Thyroid gland (tissue), 4 donors: ENCODE data around the gene NT5C1B.

Experiments used
- POLR2A ChIP-seq, 2 donors: fragments of 450-650 bp; IDR thresholded peaks; one replicate each; pipeline ENCODE4 v1.6.1; 2017; ENCODE audit warnings: antibody characterized with exemption in 2 of 2, mild to moderate bottlenecking in 2 of 2, moderate library complexity in 1 of 2
- TF ChIP-seq, protein P1 (sequence below), 6 experiments: fragments of 200-600 bp in 3 of 6; fragments of 450-650 bp in 3 of 6; sonication (generic) in 3 of 6; IDR thresholded peaks; one replicate each; pipeline ENCODE4 v1.5.1; 2016 to 2019; ENCODE audit warnings: antibody characterized with exemption in 6 of 6, mild to moderate bottlenecking in 2 of 6, inconsistent platforms in 1 of 6, moderate library complexity in 1 of 6

DNA sequence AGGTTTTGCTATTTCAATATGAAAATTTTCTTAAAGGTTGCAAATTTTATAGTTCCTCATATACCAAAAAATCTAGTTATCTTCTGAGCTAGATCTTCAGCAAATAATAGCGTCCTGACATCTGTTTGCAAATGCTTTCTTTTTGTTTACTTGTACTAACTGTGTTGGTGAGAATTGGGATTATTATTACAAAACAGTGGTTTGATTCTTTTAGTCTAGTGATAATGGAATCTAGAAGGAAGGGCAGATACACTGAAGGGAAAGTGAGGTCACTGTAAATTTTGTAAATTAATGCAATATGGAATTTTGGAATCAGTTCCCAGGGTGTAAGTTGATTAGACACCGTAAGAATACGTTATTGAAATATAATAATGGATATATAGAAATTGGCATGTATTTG lies 36.2 kb upstream of the NT5C1B start:
- TF ChIP-seq POLR2A (IDR thresholded peaks at IDR 0.05), result no peak
- TF ChIP-seq, protein P1, sequence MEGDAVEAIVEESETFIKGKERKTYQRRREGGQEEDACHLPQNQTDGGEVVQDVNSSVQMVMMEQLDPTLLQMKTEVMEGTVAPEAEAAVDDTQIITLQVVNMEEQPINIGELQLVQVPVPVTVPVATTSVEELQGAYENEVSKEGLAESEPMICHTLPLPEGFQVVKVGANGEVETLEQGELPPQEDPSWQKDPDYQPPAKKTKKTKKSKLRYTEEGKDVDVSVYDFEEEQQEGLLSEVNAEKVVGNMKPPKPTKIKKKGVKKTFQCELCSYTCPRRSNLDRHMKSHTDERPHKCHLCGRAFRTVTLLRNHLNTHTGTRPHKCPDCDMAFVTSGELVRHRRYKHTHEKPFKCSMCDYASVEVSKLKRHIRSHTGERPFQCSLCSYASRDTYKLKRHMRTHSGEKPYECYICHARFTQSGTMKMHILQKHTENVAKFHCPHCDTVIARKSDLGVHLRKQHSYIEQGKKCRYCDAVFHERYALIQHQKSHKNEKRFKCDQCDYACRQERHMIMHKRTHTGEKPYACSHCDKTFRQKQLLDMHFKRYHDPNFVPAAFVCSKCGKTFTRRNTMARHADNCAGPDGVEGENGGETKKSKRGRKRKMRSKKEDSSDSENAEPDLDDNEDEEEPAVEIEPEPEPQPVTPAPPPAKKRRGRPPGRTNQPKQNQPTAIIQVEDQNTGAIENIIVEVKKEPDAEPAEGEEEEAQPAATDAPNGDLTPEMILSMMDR (IDR thresholded peaks at IDR 0.05), result no peak
